Hepatocyte (in vitro differentiated cells): Measurements from ENCODE around the gene TRIM44. TPM values are rescaled to one million over a fixed set of nuclear protein-coding genes. Genes with fewer than 3 reads are reported as not detected.

ENCODE experiments used
- DNase-seq: peaks from one replicate; pipeline ENCODE4 v3.0.0-alpha.2; 2016; ENCODE audit warnings: low spot score
- H2AFZ ChIP-seq: fragments of 200-600 bp; sonication (generic); 2 replicates; pipeline ENCODE4 v1.6.0; 2016; ENCODE audit warnings: antibody characterized with exemption, mild to moderate bottlenecking
- H3K27ac ChIP-seq: fragments of 200-600 bp; sonication (generic); 2 replicates; pipeline ENCODE4 v1.5.1; 2016; ENCODE audit warnings: mild to moderate bottlenecking
- H3K27me3 ChIP-seq: fragments of 200-600 bp; sonication (generic); 2 replicates; pipeline ENCODE4 v1.6.1; 2016
- H3K36me3 ChIP-seq: fragments of 200-600 bp; sonication (generic); replicated peaks from 2 replicates; pipeline ENCODE4 v1.5.1; 2016; ENCODE audit warnings: low read depth; ENCODE audit not compliant: insufficient read depth
- H3K4me1 ChIP-seq: fragments of 200-600 bp; sonication (generic); 2 replicates; pipeline ENCODE4 v1.5.1; 2016; ENCODE audit warnings: mild to moderate bottlenecking, moderate library complexity; ENCODE audit not compliant: insufficient read depth
- H3K4me2 ChIP-seq: fragments of 200-600 bp; sonication (generic); 2 replicates; pipeline ENCODE4 v1.6.0; 2016
- H3K4me3 ChIP-seq: fragments of 200-600 bp; sonication (generic); 2 replicates; pipeline ENCODE4 v1.5.1; 2016; ENCODE audit warnings: mild to moderate bottlenecking
- H3K79me2 ChIP-seq: fragments of 200-600 bp; sonication (generic); 2 replicates; pipeline ENCODE4 v1.6.0; 2017; ENCODE audit warnings: mild to moderate bottlenecking
- H3K9me2 ChIP-seq: fragments of 200-600 bp; sonication (generic); replicated peaks from 2 replicates; pipeline ENCODE4 v1.6.0; 2017; ENCODE audit warnings: mild to moderate bottlenecking; ENCODE audit not compliant: insufficient read depth
- H3K9me3 ChIP-seq: fragments of 200-600 bp; sonication (generic); 2 replicates; pipeline ENCODE4 v1.5.1; 2016; ENCODE audit warnings: low read depth, mild to moderate bottlenecking
- H4K20me1 ChIP-seq: fragments of 200-600 bp; sonication (generic); 2 replicates; pipeline ENCODE4 v1.6.0; 2016; ENCODE audit warnings: mild to moderate bottlenecking; ENCODE audit not compliant: insufficient read depth, poor library complexity, severe bottlenecking
- CTCF ChIP-seq: fragments of 200-600 bp; sonication (generic); IDR thresholded peaks from 2 replicates; pipeline ENCODE4 v1.5.1; 2016; ENCODE audit warnings: antibody characterized with exemption, mild to moderate bottlenecking; ENCODE audit not compliant: poor library complexity
- EZH2 ChIP-seq: fragments of 200-600 bp; sonication (generic); IDR thresholded peaks from 2 replicates; pipeline ENCODE4 v1.6.1; 2016; ENCODE audit warnings: antibody characterized with exemption, mild to moderate bottlenecking, borderline replicate concordance
- EZH2phosphoT487 ChIP-seq: fragments of 200-600 bp; sonication (generic); IDR thresholded peaks from one replicate; pipeline ENCODE4 v1.6.1; 2018; ENCODE audit warnings: antibody characterized with exemption, mild to moderate bottlenecking, low read depth, moderate library complexity; ENCODE audit not compliant: unreplicated experiment, severe bottlenecking
- WGBS: methylation state at CpG from one replicate; pipeline ENCODE4 v1.1.6; 2016; ENCODE audit warnings: low lambda C conversion rate; ENCODE audit errors: missing lambda C conversion rate; 5-methylcytosine and 5-hydroxymethylcytosine counted together
- polyA plus RNA-seq: library from polyadenylated mRNA; unstranded; fragments of >200 nt; fragmentation: Nextera tagmentation; extraction: Ambion mirVana; gene quantifications from 2 replicates; pipeline ENCODE4 v1.2.1, GENCODE V29; 2016
- total RNA-seq: library from RNA; depleted of rRNA; stranded (reverse); fragments of >200 nt; gene quantifications from 2 replicates; pipeline ENCODE4 v1.2.3, GENCODE V29; 2014

Gene TRIM44
- total and polyA plus RNA-seq, 2 experiments from 2014 or later: 20.8 to 43.2 TPM

GRCh38 chr11:35730254-35730653 is 67.7 kb downstream of the TRIM44 start:
- H3K9me2 ChIP-seq: no peaks in the 10 kb centered on the region
- peaks cover 1% of the 10 kb centered on the region for H3K4me1 ChIP-seq
- no peak for TF ChIP-seq EZH2phosphoT487
- TF ChIP-seq EZH2: no peak
- no peak for TF ChIP-seq CTCF
- H3K27me3 ChIP-seq: no peaks in the 10 kb centered on the region
- DNase-seq: no peak
- peaks cover 12% of the 10 kb centered on the region for H3K79me2 ChIP-seq
- H3K27ac ChIP-seq: no peak overlapping the region
- H3K36me3 ChIP-seq: no peaks in the 10 kb centered on the region
- peaks cover 3% of the 10 kb centered on the region for H3K9me3 ChIP-seq
- no peak overlapping the region for H2AFZ ChIP-seq
- no peaks in the 10 kb centered on the region for H4K20me1 ChIP-seq
- H3K4me3 ChIP-seq: no peak overlapping the region
- H3K4me2 ChIP-seq: no peak overlapping the region

- H3K4me3 ChIP-seq: no peak overlapping the region
- no peaks in the 10 kb centered on the region for H3K27me3 ChIP-seq
- DNase-seq: no peak
- H3K79me2 ChIP-seq: peaks cover 4% of the 10 kb centered on the region
- peaks cover 3% of the 10 kb centered on the region for H3K9me3 ChIP-seq
- H3K9me2 ChIP-seq: no peaks in the 10 kb centered on the region
- H3K4me2 ChIP-seq: peak overlapping the region; percentile 33
- no peaks in the 10 kb centered on the region for H4K20me1 ChIP-seq
- peaks cover 3% of the 10 kb centered on the region for H3K4me1 ChIP-seq
- 58% methylated on average over 2 of the region's 2 CpGs for WGBS
- TF ChIP-seq EZH2: no peak
- no peak for TF ChIP-seq CTCF
- no peak for TF ChIP-seq EZH2phosphoT487
- peak overlapping the region; percentile 45 for H3K27ac ChIP-seq
- no peaks in the 10 kb centered on the region for H3K36me3 ChIP-seq
- no peak overlapping the region for H2AFZ ChIP-seq
These were observed 72.3 kb downstream of the TRIM44 start for GRCh38 chr11:35734669-35735410.

GRCh38 chr11:35735411-35735810 is 72.8 kb downstream of the TRIM44 start:
- WGBS: 57% methylated on average over 2 of the region's 2 CpGs
- peaks cover 4% of the 10 kb centered on the region for H3K79me2 ChIP-seq
- no peaks in the 10 kb centered on the region for H3K27me3 ChIP-seq
- no peaks in the 10 kb centered on the region for H4K20me1 ChIP-seq
- no peak for TF ChIP-seq CTCF
- TF ChIP-seq EZH2: no peak
- no peak for TF ChIP-seq EZH2phosphoT487
- H3K9me3 ChIP-seq: peaks cover under 1% of the 10 kb centered on the region
- peak overlapping the region; percentile 45 for H3K27ac ChIP-seq
- no peaks in the 10 kb centered on the region for H3K9me2 ChIP-seq
- no peak overlapping the region for H2AFZ ChIP-seq
- H3K36me3 ChIP-seq: no peaks in the 10 kb centered on the region
- H3K4me1 ChIP-seq: peaks cover 3% of the 10 kb centered on the region
- peak overlapping the region; percentile 33 for H3K4me2 ChIP-seq
- no peak overlapping the region for H3K4me3 ChIP-seq
- no peak for DNase-seq

GRCh38 chr11:35735903-35736302 is 73.3 kb downstream of the TRIM44 start:
- TF ChIP-seq EZH2: no peak
- no peak for TF ChIP-seq EZH2phosphoT487
- TF ChIP-seq CTCF: no peak
- Histone ChIP-seq H3K27ac (peak overlapping the region; percentile 45), H3K36me3 (no peaks in the 10 kb centered on the region), H3K4me1 (peaks cover 3% of the 10 kb centered on the region), H3K79me2 (peaks cover 4% of the 10 kb centered on the region), H3K9me3 (no peaks in the 10 kb centered on the region), H3K27me3 (no peaks in the 10 kb centered on the region), H3K4me3 (no peak overlapping the region), H2AFZ (no peak overlapping the region), H3K9me2 (no peaks in the 10 kb centered on the region), H3K4me2 (no peak overlapping the region), H4K20me1 (no peaks in the 10 kb centered on the region)
- no peak for DNase-seq
